ENCODE data around the gene CD79A. TPM values are rescaled to one million over a fixed set of nuclear protein-coding genes. Genes with fewer than 3 reads are reported as not detected.

CD79A gene
- total RNA-seq, 1 experiment from 2014 or later, result 0.07 TPM

GRCh38 chr19:41892173-41892902, 15.3 kb downstream of the CD79A start:
- H3K9me3 ChIP-seq, result no peaks in the 10 kb centered on the region
- peaks cover 64% of the 10 kb centered on the region for H3K36me3 ChIP-seq
- no peak overlapping the region for H3K4me3 ChIP-seq
- DNase-seq, result no peak
- no peaks in the 10 kb centered on the region for H3K27me3 ChIP-seq

GRCh38 chr19:41893899-41894298, 16.8 kb downstream of the CD79A start:
- no peaks in the 10 kb centered on the region for H3K9me3 ChIP-seq
- DNase-seq, result no peak
- H3K36me3 ChIP-seq, result peaks cover 64% of the 10 kb centered on the region
- no peak overlapping the region for H3K4me3 ChIP-seq
- H3K27me3 ChIP-seq, result no peaks in the 10 kb centered on the region

- no peaks in the 10 kb centered on the region for H3K27me3 ChIP-seq
- DNase-seq, result no peak
- no peak overlapping the region for H3K4me3 ChIP-seq
- peaks cover 62% of the 10 kb centered on the region for H3K36me3 ChIP-seq
- H3K9me3 ChIP-seq, result no peaks in the 10 kb centered on the region
These were observed 17.3 kb downstream of the CD79A start for GRCh38 chr19:41894350-41894749.

GRCh38 chr19:41895745-41896580, 18.9 kb downstream of the CD79A start:
- Histone ChIP-seq H3K36me3 (peaks cover 62% of the 10 kb centered on the region), H3K27me3 (no peaks in the 10 kb centered on the region), H3K4me3 (no peak overlapping the region), H3K9me3 (no peaks in the 10 kb centered on the region)
- no peak for DNase-seq

- DNase-seq, result no peak
- no peaks in the 10 kb centered on the region for H3K9me3 ChIP-seq
- no peak overlapping the region for H3K4me3 ChIP-seq
- H3K27me3 ChIP-seq, result no peaks in the 10 kb centered on the region
- peaks cover 62% of the 10 kb centered on the region for H3K36me3 ChIP-seq
These were observed 19.5 kb downstream of the CD79A start for GRCh38 chr19:41896581-41896942.

GRCh38 chr19:41897181-41897580, 20.1 kb downstream of the CD79A start:
- Histone ChIP-seq H3K36me3 (peaks cover 64% of the 10 kb centered on the region), H3K9me3 (no peaks in the 10 kb centered on the region), H3K4me3 (no peak overlapping the region), H3K27me3 (no peaks in the 10 kb centered on the region)
- DNase-seq, result no peak

- H3K4me3 ChIP-seq, result no peak overlapping the region
- H3K36me3 ChIP-seq, result peaks cover 66% of the 10 kb centered on the region
- DNase-seq, result no peak
- H3K27me3 ChIP-seq, result no peaks in the 10 kb centered on the region
- no peaks in the 10 kb centered on the region for H3K9me3 ChIP-seq
These were observed 20.7 kb downstream of the CD79A start for GRCh38 chr19:41897820-41898219.

GRCh38 chr19:41898235-41898634, 21.2 kb downstream of the CD79A start:
- peaks cover 70% of the 10 kb centered on the region for H3K36me3 ChIP-seq
- no peaks in the 10 kb centered on the region for H3K27me3 ChIP-seq

GRCh38 chr19:41901707-41902360, 24.8 kb downstream of the CD79A start:
- Histone ChIP-seq H3K4me3 (no peak overlapping the region), H3K9me3 (no peaks in the 10 kb centered on the region), H3K36me3 (peaks cover 72% of the 10 kb centered on the region), H3K27me3 (no peaks in the 10 kb centered on the region)
- no peak for DNase-seq

More at GRCh38 chr19:41898235-41898634, 21.2 kb downstream of the CD79A start:
- Histone ChIP-seq H3K4me3 (no peak overlapping the region), H3K9me3 (no peaks in the 10 kb centered on the region)
- no peak for DNase-seq

GRCh38 chr19:41902594-41902993, 25.5 kb downstream of the CD79A start:
- DNase-seq, result no peak
- H3K27me3 ChIP-seq, result no peaks in the 10 kb centered on the region
- H3K36me3 ChIP-seq, result peaks cover 75% of the 10 kb centered on the region
- H3K9me3 ChIP-seq, result no peaks in the 10 kb centered on the region
- H3K4me3 ChIP-seq, result no peak overlapping the region

GRCh38 chr19:41903193-41903953, 26.3 kb downstream of the CD79A start:
- Histone ChIP-seq H3K9me3 (no peaks in the 10 kb centered on the region), H3K27me3 (no peaks in the 10 kb centered on the region), H3K4me3 (no peak overlapping the region), H3K36me3 (peaks cover 67% of the 10 kb centered on the region)
- no peak for DNase-seq

GRCh38 chr19:41904118-41904870, 27.2 kb downstream of the CD79A start:
- Histone ChIP-seq H3K9me3 (no peaks in the 10 kb centered on the region), H3K4me3 (no peak overlapping the region), H3K36me3 (peaks cover 61% of the 10 kb centered on the region), H3K27me3 (no peaks in the 10 kb centered on the region)
- no peak for DNase-seq

GRCh38 chr19:41905273-41906002, 28.4 kb downstream of the CD79A start:
- Histone ChIP-seq H3K4me3 (no peak overlapping the region), H3K9me3 (no peaks in the 10 kb centered on the region), H3K27me3 (no peaks in the 10 kb centered on the region; the same call in 1 of the 2 replicates), H3K36me3 (peaks cover 50% of the 10 kb centered on the region)
- DNase-seq, result no peak

- no peaks in the 10 kb centered on the region for H3K9me3 ChIP-seq
- H3K4me3 ChIP-seq, result no peak overlapping the region
- peaks cover 46% of the 10 kb centered on the region for H3K36me3 ChIP-seq
- no peak for DNase-seq
- H3K27me3 ChIP-seq, result peaks cover 4% of the 10 kb centered on the region; the same call in 1 of the 2 replicates
These were observed 29.2 kb downstream of the CD79A start for GRCh38 chr19:41906271-41906670.

GRCh38 chr19:41906916-41907680, 30.0 kb downstream of the CD79A start:
- peaks cover 13% of the 10 kb centered on the region for H3K27me3 ChIP-seq
- no peak for DNase-seq
- H3K9me3 ChIP-seq, result no peaks in the 10 kb centered on the region
- no peak overlapping the region for H3K4me3 ChIP-seq
- peaks cover 37% of the 10 kb centered on the region for H3K36me3 ChIP-seq

Measured in MG63 (cell line).